GM23248 (cell line): ENCODE data around the gene BHMT. TPM values are rescaled to one million over a fixed set of nuclear protein-coding genes. Genes with fewer than 3 reads are reported as not detected.

Source experiments
- DNase-seq: peaks from one replicate; pipeline ENCODE4 v3.0.0-alpha.2; 2015
- H2AFZ ChIP-seq: fragments of 200-600 bp; sonication (generic); 2 replicates; pipeline ENCODE4 v1.6.1; 2016; ENCODE audit warnings: antibody characterized with exemption
- H3F3A ChIP-seq: fragments of 200-600 bp; sonication (generic); 2 replicates; pipeline ENCODE4 v1.6.1; 2016; ENCODE audit warnings: mild to moderate bottlenecking, antibody characterized with exemption, mixed run types; ENCODE audit not compliant: insufficient read depth
- H3K27ac ChIP-seq: fragments of 200-600 bp; sonication (generic); 2 replicates; pipeline ENCODE4 v1.5.1; 2016; ENCODE audit warnings: mild to moderate bottlenecking
- H3K27me3 ChIP-seq: fragments of 200-600 bp; sonication (generic); replicated peaks from 2 replicates; pipeline ENCODE4 v1.6.1; 2016; ENCODE audit warnings: mild to moderate bottlenecking; ENCODE audit not compliant: insufficient read depth
- H3K36me3 ChIP-seq: fragments of 200-600 bp; sonication (generic); 2 replicates; pipeline ENCODE4 v1.6.1; 2016; ENCODE audit warnings: low read depth, mild to moderate bottlenecking
- H3K4me1 ChIP-seq: fragments of 200-600 bp; sonication (generic); 2 replicates; pipeline ENCODE4 v1.6.1; 2016; ENCODE audit warnings: mild to moderate bottlenecking; ENCODE audit not compliant: insufficient read depth
- H3K4me2 ChIP-seq: fragments of 200-600 bp; sonication (generic); one replicate; pipeline ENCODE4 v1.6.1; 2016; ENCODE audit warnings: mild to moderate bottlenecking; ENCODE audit not compliant: unreplicated experiment
- H3K4me3 ChIP-seq: fragments of 200-600 bp; sonication (generic); 2 replicates; pipeline ENCODE4 v1.5.1; 2016; ENCODE audit warnings: mild to moderate bottlenecking
- H3K79me2 ChIP-seq: fragments of 200-600 bp; sonication (generic); 2 replicates; pipeline ENCODE4 v1.6.1; 2016; ENCODE audit warnings: mild to moderate bottlenecking; ENCODE audit not compliant: insufficient read depth
- H3K9ac ChIP-seq: fragments of 200-600 bp; sonication (generic); 2 replicates; pipeline ENCODE4 v1.6.1; 2016; ENCODE audit warnings: mild to moderate bottlenecking
- H3K9me2 ChIP-seq: fragments of 200-600 bp; sonication (generic); 2 replicates; pipeline ENCODE4 v1.6.1; 2016; ENCODE audit warnings: mixed run types, mild to moderate bottlenecking, moderate library complexity; ENCODE audit not compliant: insufficient read depth
- H3K9me3 ChIP-seq: fragments of 200-600 bp; sonication (generic); one replicate; pipeline ENCODE4 v1.6.1; 2017; ENCODE audit warnings: low read depth
- H4K20me1 ChIP-seq: fragments of 200-600 bp; sonication (generic); 2 replicates; pipeline ENCODE4 v1.6.0; 2016; ENCODE audit not compliant: insufficient read depth
- EZH2 ChIP-seq: fragments of 200-600 bp; sonication (generic); IDR thresholded peaks from 2 replicates; pipeline ENCODE4 v1.6.1; 2018; ENCODE audit warnings: antibody characterized with exemption, mild to moderate bottlenecking; ENCODE audit not compliant: insufficient read depth, poor library complexity, severe bottlenecking
- EZH2phosphoT487 ChIP-seq: fragments of 200-600 bp; sonication (generic); IDR thresholded peaks from 2 replicates; pipeline ENCODE4 v1.6.1; 2018; ENCODE audit warnings: antibody characterized with exemption, moderate library complexity, mild to moderate bottlenecking, low read depth; ENCODE audit not compliant: insufficient read depth
- WGBS, 2 experiments: methylation state at CpG; one replicate each; pipeline ENCODE4 v1.1.6; 2015 to 2017; ENCODE audit warnings: low lambda C conversion rate in 2 of 2, low coverage in 1 of 2; ENCODE audit errors: missing lambda C conversion rate in 2 of 2; 5-methylcytosine and 5-hydroxymethylcytosine counted together
- in situ Hi-C: fragments of 300-500 bp; cut with MboI; formaldehyde crosslinking; loops from 2 replicates; pipeline ENCODE4 v1.15.0; 2020
- polyA plus RNA-seq: library from polyadenylated mRNA; unstranded; fragments of >200 nt; fragmentation: Nextera tagmentation; extraction: Ambion mirVana; gene quantifications from 2 replicates; pipeline ENCODE4 v1.2.1, GENCODE V29; 2016
- small RNA-seq: library from RNA; depleted of rRNA; stranded (forward); fragments of <200 nt; gene quantifications from one replicate; pipeline ENCODE3, GENCODE V24; 2014; ENCODE audit warnings: low read depth, low replicate concordance
- total RNA-seq: library from RNA; depleted of rRNA; stranded (reverse); fragments of >200 nt; shearing (Covaris generic); gene quantifications from 2 replicates; pipeline ENCODE4 v1.2.3, GENCODE V29; 2014; rRNA removed

The BHMT gene
- total and polyA plus RNA-seq, 2 experiments from 2014 or later: not detected

DNA sequence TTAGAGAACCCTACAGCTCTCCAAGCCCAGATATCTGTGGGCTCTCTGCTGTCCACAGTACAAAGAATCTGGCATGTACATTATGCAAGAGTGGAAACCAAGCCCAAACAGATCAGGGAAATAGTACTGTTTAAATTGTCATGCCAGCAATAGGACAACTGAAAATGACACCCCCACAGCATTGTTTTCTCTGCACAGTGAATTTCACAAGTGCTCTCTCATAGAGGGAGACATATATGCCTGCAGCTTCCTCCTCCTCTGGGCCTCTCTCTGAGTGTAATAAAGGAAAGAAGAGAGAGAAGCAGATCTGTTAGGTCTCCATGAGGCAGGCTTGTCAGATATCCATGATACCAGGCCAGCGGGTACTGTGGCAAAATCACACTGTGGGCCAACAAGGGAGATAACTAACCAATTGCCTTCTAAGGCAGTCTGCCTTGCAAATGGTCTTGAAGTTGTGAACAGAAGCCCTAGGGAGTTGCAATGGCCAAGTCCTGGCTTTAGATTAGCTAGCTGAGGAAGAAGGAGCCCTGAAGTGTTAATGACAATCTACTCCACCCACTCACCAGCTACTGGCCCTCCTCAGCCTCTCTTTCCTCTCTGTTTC, 69.9 kb downstream of the BHMT start:
- H3K9me3 ChIP-seq: no peaks in the 10 kb centered on the region
- in situ Hi-C loops: no loop called here
- H2AFZ ChIP-seq: no peak overlapping the region
- H3K4me1 ChIP-seq: peaks cover 23% of the 10 kb centered on the region
- WGBS, 2 experiments: 46% methylated on average over 1 of the region's 1 CpG
- TF ChIP-seq EZH2: no peak
- no peak for TF ChIP-seq EZH2phosphoT487
- H3K9me2 ChIP-seq: no peaks in the 10 kb centered on the region
- H3F3A ChIP-seq: peaks cover 9% of the 10 kb centered on the region; the same call in 1 of the 2 replicates
- DNase-seq: peak; percentile 50
- H3K27ac ChIP-seq: no peak overlapping the region
- no peak overlapping the region for H3K4me2 ChIP-seq
- no peak overlapping the region for H3K4me3 ChIP-seq
- H3K27me3 ChIP-seq: no peaks in the 10 kb centered on the region
- no peaks in the 10 kb centered on the region for H3K36me3 ChIP-seq
- H3K9ac ChIP-seq: no peak overlapping the region
- H3K79me2 ChIP-seq: no peaks in the 10 kb centered on the region
- H4K20me1 ChIP-seq: no peaks in the 10 kb centered on the region

Small RNA genes within 50 kb of the gene (small RNA-seq; reads per million reads assigned to genes)
- gene RNY3P1: not detected

Other genes starting within 250 kb of the BHMT start
- gene ARSB, start 126.5 kb upstream of the BHMT start, total RNA-seq: 35.3 and 43.7 TPM in 2 replicates
- gene ARSB, start 126.5 kb upstream of the BHMT start, polyA plus RNA-seq: 30.1 and 30.5 TPM in 2 replicates
- 0.38 and 1.6 TPM in 2 replicates for gene DMGDH, start 42.1 kb upstream of the BHMT start, total RNA-seq
- gene DMGDH, start 42.1 kb upstream of the BHMT start, polyA plus RNA-seq: 1.5 and 2.8 TPM in 2 replicates
- gene BHMT2, start 42.0 kb upstream of the BHMT start, total RNA-seq: 4.4 and 15.9 TPM in 2 replicates
- gene BHMT2, start 42.0 kb upstream of the BHMT start, polyA plus RNA-seq: 6.2 and 7.0 TPM in 2 replicates
- 12.2 and 17.6 TPM in 2 replicates for gene JMY, start 124.3 kb downstream of the BHMT start, total RNA-seq
- 2.6 and 3.4 TPM in 2 replicates for gene JMY, start 124.3 kb downstream of the BHMT start, polyA plus RNA-seq